ENCODE results near the gene NYNRIN. TPM values are rescaled to one million over a fixed set of nuclear protein-coding genes. Genes with fewer than 3 reads are reported as not detected.

The NYNRIN gene
- total and polyA plus RNA-seq, 10 of the 15 experiments (the other 5 are each of a cell fraction or from before 2014, with no cell fraction given), result under 0.01 to 0.15 (median 0.01) TPM; not detected in 5

DNA sequence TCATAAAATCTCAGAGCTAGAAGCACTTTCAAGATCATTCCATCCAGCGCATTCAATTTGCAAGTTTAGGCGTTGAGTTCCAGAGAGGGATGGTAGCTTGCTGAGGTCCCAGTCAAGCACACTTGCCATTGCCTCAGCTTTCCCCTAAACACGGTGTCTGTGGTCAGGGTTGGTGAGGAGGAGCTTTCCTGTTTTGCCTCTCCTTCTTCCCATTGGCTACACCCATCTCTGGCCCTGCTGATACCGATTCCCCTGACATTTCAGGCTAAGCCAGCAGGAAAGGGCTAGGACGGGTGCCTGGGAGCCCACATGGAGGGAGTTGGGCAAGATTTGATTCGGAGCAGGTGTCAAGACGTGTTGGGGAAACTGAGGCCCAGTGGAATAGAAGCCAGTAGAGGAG lies 21.7 kb upstream of the NYNRIN start (continued):
- TF ChIP-seq, protein P1, sequence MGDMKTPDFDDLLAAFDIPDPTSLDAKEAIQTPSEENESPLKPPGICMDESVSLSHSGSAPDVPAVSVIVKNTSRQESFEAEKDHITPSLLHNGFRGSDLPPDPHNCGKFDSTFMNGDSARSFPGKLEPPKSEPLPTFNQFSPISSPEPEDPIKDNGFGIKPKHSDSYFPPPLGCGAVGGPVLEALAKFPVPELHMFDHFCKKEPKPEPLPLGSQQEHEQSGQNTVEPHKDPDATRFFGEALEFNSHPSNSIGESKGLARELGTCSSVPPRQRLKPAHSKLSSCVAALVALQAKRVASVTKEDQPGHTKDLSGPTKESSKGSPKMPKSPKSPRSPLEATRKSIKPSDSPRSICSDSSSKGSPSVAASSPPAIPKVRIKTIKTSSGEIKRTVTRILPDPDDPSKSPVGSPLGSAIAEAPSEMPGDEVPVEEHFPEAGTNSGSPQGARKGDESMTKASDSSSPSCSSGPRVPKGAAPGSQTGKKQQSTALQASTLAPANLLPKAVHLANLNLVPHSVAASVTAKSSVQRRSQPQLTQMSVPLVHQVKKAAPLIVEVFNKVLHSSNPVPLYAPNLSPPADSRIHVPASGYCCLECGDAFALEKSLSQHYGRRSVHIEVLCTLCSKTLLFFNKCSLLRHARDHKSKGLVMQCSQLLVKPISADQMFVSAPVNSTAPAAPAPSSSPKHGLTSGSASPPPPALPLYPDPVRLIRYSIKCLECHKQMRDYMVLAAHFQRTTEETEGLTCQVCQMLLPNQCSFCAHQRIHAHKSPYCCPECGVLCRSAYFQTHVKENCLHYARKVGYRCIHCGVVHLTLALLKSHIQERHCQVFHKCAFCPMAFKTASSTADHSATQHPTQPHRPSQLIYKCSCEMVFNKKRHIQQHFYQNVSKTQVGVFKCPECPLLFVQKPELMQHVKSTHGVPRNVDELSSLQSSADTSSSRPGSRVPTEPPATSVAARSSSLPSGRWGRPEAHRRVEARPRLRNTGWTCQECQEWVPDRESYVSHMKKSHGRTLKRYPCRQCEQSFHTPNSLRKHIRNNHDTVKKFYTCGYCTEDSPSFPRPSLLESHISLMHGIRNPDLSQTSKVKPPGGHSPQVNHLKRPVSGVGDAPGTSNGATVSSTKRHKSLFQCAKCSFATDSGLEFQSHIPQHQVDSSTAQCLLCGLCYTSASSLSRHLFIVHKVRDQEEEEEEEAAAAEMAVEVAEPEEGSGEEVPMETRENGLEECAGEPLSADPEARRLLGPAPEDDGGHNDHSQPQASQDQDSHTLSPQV (IDR thresholded peaks at IDR 0.05), result no peak

DNA sequence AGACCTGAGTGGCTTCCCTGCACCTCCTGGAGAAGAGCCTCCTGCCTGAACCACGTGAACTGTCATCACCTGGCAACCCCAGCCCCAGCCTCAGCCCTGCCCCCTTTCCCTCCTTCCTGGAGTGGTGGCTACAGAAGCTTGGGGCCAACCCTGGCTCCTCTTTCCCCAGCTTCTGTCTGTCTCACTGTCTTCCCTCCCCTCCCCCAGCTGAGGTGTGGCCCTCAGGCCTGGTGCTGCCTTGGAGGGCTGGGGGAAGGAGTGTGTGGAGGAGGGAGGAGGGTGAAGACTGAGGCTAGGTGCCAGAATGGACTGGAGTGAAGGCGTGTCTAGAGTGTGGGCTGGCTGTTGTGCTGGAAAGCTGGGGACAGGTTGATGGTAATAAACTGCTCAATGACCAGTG lies 21.1 kb upstream of the NYNRIN start:
- FAIRE-seq (no peak), DNase-seq (ENCODE audit: low read depth, low spot score) (no peak), ATAC-seq (no peak)
- H3K4me3 ChIP-seq, result no peak overlapping the region
- RAD21 ChIA-PET (ENCODE audit: unreplicated experiment), result interaction anchor here (1.1 kb wide), 1 partner anchor 54 kb away, joined by 3 read pairs; no protein-coding TSS in a partner anchor
- BruUV-seq (replicated peaks), result no TSS peak
- H3K9ac ChIP-seq (ENCODE audit: control insufficient read depth, insufficient read depth, low read length), result no peak overlapping the region
- no peak overlapping the region for H3K27ac ChIP-seq (ENCODE audit: control insufficient read depth, insufficient read depth)
- no peaks in the 10 kb centered on the region for H4K20me1 ChIP-seq (ENCODE audit: control insufficient read depth, insufficient read depth)
- H3K4me1 ChIP-seq (ENCODE audit: control insufficient read depth, insufficient read depth, low read length), result no peaks in the 10 kb centered on the region
- H2AFZ ChIP-seq (ENCODE audit: control insufficient read depth, low read depth, low read length), result no peak overlapping the region
- 6% methylated on average over 2 of the region's 2 CpGs for WGBS (ENCODE audit: insufficient coverage, insufficient replicate concordance, low lambda C conversion rate, missing lambda C conversion rate)
- POLR2A ChIA-PET, result interaction anchor here (0.7 kb wide), 1 partner anchor 53 kb away, joined by 3 read pairs; no protein-coding TSS in a partner anchor
- SMC1A ChIA-PET (ENCODE audit: uncharacterized antibody, unreplicated experiment), result interaction anchor here (0.9 kb wide), 1 partner anchor 54 kb away, joined by 3 read pairs; no protein-coding TSS in a partner anchor
- H3K27me3 ChIP-seq (replicated peaks in 1 of 2; ENCODE audit: control insufficient read depth in 2 of 2, insufficient read depth in 2 of 2, low read length in 1 of 2), result no peaks in the 10 kb centered on the region
- H3K4me2 ChIP-seq (ENCODE audit: control insufficient read depth, insufficient read depth), result no peak overlapping the region
- TF ChIP-seq JUND (IDR thresholded peaks at IDR 0.05; ENCODE audit: low read depth, low read length) (no peak), CHD2 (IDR thresholded peaks at IDR 0.05; ENCODE audit: borderline replicate concordance, low read depth, low read length) (no peak), IKZF2 (IDR thresholded peaks at IDR 0.05) (no peak), DPF2 (IDR thresholded peaks at IDR 0.05) (no peak), MEF2A (IDR thresholded peaks at IDR 0.05; ENCODE audit: insufficient read depth, low read depth, low read length) (no peak), RFX5 (IDR thresholded peaks at IDR 0.05; ENCODE audit: low read depth, low read length) (no peak), SUZ12 (IDR thresholded peaks at IDR 0.05; ENCODE audit: unreplicated experiment) (no peak), NFIC (IDR thresholded peaks at IDR 0.05; ENCODE audit: low read depth, low read length) (no peak), NFYB (IDR thresholded peaks at IDR 0.05; ENCODE audit: insufficient read depth, low read depth, low read length) (no peak)
- TF ChIP-seq, protein P2, sequence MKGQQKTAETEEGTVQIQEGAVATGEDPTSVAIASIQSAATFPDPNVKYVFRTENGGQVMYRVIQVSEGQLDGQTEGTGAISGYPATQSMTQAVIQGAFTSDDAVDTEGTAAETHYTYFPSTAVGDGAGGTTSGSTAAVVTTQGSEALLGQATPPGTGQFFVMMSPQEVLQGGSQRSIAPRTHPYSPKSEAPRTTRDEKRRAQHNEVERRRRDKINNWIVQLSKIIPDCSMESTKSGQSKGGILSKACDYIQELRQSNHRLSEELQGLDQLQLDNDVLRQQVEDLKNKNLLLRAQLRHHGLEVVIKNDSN (IDR thresholded peaks at IDR 0.05; ENCODE audit: borderline replicate concordance, extremely low read length, insufficient read depth, low read depth, low read length), result no peak
- TF ChIP-seq, protein P3, sequence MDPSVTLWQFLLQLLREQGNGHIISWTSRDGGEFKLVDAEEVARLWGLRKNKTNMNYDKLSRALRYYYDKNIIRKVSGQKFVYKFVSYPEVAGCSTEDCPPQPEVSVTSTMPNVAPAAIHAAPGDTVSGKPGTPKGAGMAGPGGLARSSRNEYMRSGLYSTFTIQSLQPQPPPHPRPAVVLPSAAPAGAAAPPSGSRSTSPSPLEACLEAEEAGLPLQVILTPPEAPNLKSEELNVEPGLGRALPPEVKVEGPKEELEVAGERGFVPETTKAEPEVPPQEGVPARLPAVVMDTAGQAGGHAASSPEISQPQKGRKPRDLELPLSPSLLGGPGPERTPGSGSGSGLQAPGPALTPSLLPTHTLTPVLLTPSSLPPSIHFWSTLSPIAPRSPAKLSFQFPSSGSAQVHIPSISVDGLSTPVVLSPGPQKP (IDR thresholded peaks at IDR 0.05; ENCODE audit: low read depth, low read length), result no peak
- H3K9me3 ChIP-seq (replicated peaks; ENCODE audit: control insufficient read depth, insufficient read depth, low read length), result no peaks in the 10 kb centered on the region
- CTCF ChIA-PET, result interaction anchor here (0.7 to 2.8 kb wide), 5 partner anchors 8 to 54 kb away, joined by 3 to 13 read pairs (median 3); no protein-coding TSS in a partner anchor
- intact Hi-C loops (cut with micrococcal nuclease; ENCODE audit: unreplicated experiment) (no loop called here), in situ Hi-C loops (cut with MboI) (no loop called here)
- no peaks in the 10 kb centered on the region for H3K79me2 ChIP-seq (ENCODE audit: control insufficient read depth, insufficient read depth, low read length)
- no peaks in the 10 kb centered on the region for H3K36me3 ChIP-seq (ENCODE audit: control insufficient read depth in 2 of 2, insufficient read depth in 2 of 2, low read length in 1 of 2)
